ENCODE measurements around the gene DHRSX. TPM values are rescaled to one million over a fixed set of nuclear protein-coding genes. Genes with fewer than 3 reads are reported as not detected.
A peak's percentile ranks its signal among the peaks of the same experiment; 100 is the strongest.

Gene DHRSX
- total and polyA plus RNA-seq, 2 of the 8 experiments (the other 6 are each of a cell fraction or from before 2014, with no cell fraction given), result 35.1 to 43.4 TPM

- H2BK120ac ChIP-seq (replicated peaks; ENCODE audit: low read depth, low read length), result no peak overlapping the region
- no peak overlapping the region for H3K27ac ChIP-seq (ENCODE audit: low read depth, low read length)
- TF ChIP-seq, protein P1, sequence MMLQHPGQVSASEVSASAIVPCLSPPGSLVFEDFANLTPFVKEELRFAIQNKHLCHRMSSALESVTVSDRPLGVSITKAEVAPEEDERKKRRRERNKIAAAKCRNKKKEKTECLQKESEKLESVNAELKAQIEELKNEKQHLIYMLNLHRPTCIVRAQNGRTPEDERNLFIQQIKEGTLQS (IDR thresholded peaks at IDR 0.05; ENCODE audit: insufficient read depth, low read depth, low read length), result no peak
- no peak for TF ChIP-seq SIRT6 (IDR thresholded peaks at IDR 0.05; ENCODE audit: low read length)
- TF ChIP-seq SUZ12 (IDR thresholded peaks at IDR 0.05; ENCODE audit: low read length), result no peak
- no peak for TF ChIP-seq KDM4A (IDR thresholded peaks at IDR 0.05; ENCODE audit: low read depth, low read length, severe bottlenecking)
- TF ChIP-seq EZH2 (IDR thresholded peaks at IDR 0.05; ENCODE audit: low read depth, low read length, severe bottlenecking), result no peak
- no peak overlapping the region for H2AK5ac ChIP-seq (ENCODE audit: low read depth, low read length)
- WGBS, 2 experiments (ENCODE audit: extremely low coverage in 1 of 2, insufficient coverage in 1 of 2, insufficient read length in 1 of 2, insufficient replicate concordance in 2 of 2, low coverage in 1 of 2, low lambda C conversion rate in 2 of 2, missing lambda C conversion rate in 1 of 2), result 87% methylated on average over 6 of the region's 6 CpGs; no CpG with 5 or more reads in 1 of the 2 experiments
- FAIRE-seq, result no peak
- H4K20me1 ChIP-seq (replicated peaks in 1 of 2; ENCODE audit: control insufficient read depth in 1 of 2, insufficient read depth in 2 of 2, low read length in 2 of 2), result no peaks in the 10 kb centered on the region
- H2BK20ac ChIP-seq (ENCODE audit: low read length), result no peak overlapping the region
- H4K5ac ChIP-seq (ENCODE audit: insufficient read length, low read depth, low read length), result no peak overlapping the region
- H3K4me1 ChIP-seq (replicated peaks in 1 of 4; ENCODE audit: control insufficient read depth in 3 of 4, insufficient read depth in 4 of 4, low read length in 3 of 4), result no peaks in the 10 kb centered on the region
- H4K91ac ChIP-seq (replicated peaks; ENCODE audit: insufficient read length, low read length), result no peak overlapping the region
- no peak for DNase-seq (ENCODE audit: low read depth in 1 of 2, low spot score in 2 of 2)
- no peaks in the 10 kb centered on the region for H3K79me1 ChIP-seq (ENCODE audit: low read depth, low read length)
- ChIA-PET CTCF (ENCODE audit: partially characterized antibody) (no interaction called here), POLR2A (ENCODE audit: partially characterized antibody) (no interaction called here)
- H3K27me3 ChIP-seq (replicated peaks in 1 of 4; ENCODE audit: control insufficient read depth in 3 of 4, extremely low read depth in 1 of 4, insufficient read depth in 3 of 4, low read length in 3 of 4), result no peaks in the 10 kb centered on the region
- 0 out of 2 replicates have a peak overlapping the region, but pooled peaks have one; percentile 15 for H2AFZ ChIP-seq (ENCODE audit: low read length)
- H3K23ac ChIP-seq (ENCODE audit: insufficient read length), result no peak overlapping the region
- no peak overlapping the region for H4K8ac ChIP-seq (ENCODE audit: extremely low read depth, insufficient read depth, low read length)
- no peaks in the 10 kb centered on the region for H3K79me2 ChIP-seq (ENCODE audit: control insufficient read depth in 1 of 2, insufficient read depth in 2 of 2, low read length in 2 of 2)
- H3K9ac ChIP-seq (replicated peaks in 1 of 4; ENCODE audit: extremely low read depth in 1 of 4, low read depth in 3 of 4, low read length in 3 of 4), result no peak overlapping the region
- no peak overlapping the region for H2BK15ac ChIP-seq (ENCODE audit: low read length)
- peak overlapping the region; percentile 32; the same call in 1 of the 2 replicates for H3K18ac ChIP-seq (ENCODE audit: extremely low read depth, low read length)
- no peak overlapping the region; a peak in 1 of 4 replicates for H3K4me2 ChIP-seq (ENCODE audit: insufficient read depth in 1 of 2, low read depth in 2 of 2, low read length in 2 of 2)
- H2BK5ac ChIP-seq (ENCODE audit: low read depth, low read length), result no peak overlapping the region
- no peaks in the 10 kb centered on the region; the same call in 1 of the 2 replicates for H3K23me2 ChIP-seq (ENCODE audit: low read depth, low read length)
- H3K9me3 ChIP-seq (ENCODE audit: insufficient read depth in 2 of 2, low read depth in 1 of 2, low read length in 1 of 2), result no peaks in the 10 kb centered on the region
- H3K56ac ChIP-seq (replicated peaks; ENCODE audit: insufficient read length, low read depth, low read length), result no peak overlapping the region
- H3K4ac ChIP-seq (replicated peaks; ENCODE audit: insufficient read length, low read depth, low read length), result no peak overlapping the region
- H2BK12ac ChIP-seq (ENCODE audit: low read depth, low read length), result no peak overlapping the region
- H3K14ac ChIP-seq (ENCODE audit: insufficient read length), result no peak overlapping the region
- H3K36me3 ChIP-seq (ENCODE audit: control insufficient read depth in 2 of 4, insufficient read depth in 4 of 4, low read length in 3 of 4), result no peaks in the 10 kb centered on the region
- no peak overlapping the region for H3K4me3 ChIP-seq (ENCODE audit: extremely low read depth in 1 of 4, insufficient read depth in 2 of 4, low read depth in 3 of 4, low read length in 4 of 4)
Measured at GRCh38 chrX:2513121-2513664, 12.4 kb upstream of the DHRSX start.
